Keratinocyte (primary cell): ENCODE data around the gene ZNF568.

Source experiments
- CTCF ChIP-seq, 3 experiments: IDR thresholded peaks in 1 of 3; conservative IDR thresholded peaks in 1 of 3; optimal IDR thresholded peaks in 1 of 3; 2 replicates in 2 of 3; 3 replicates in 1 of 3; pipeline versions ENCODE3 to v1.5.1; 2011; ENCODE audit warnings: low read length in 3 of 3, mild to moderate bottlenecking in 3 of 3, moderate library complexity in 2 of 3, control low read depth in 1 of 3, inconsistent platforms in 1 of 3; ENCODE audit not compliant: insufficient read depth in 2 of 3; ENCODE audit errors: extremely low read depth in 1 of 3
- EZH2 ChIP-seq: IDR thresholded peaks from one replicate; pipeline ENCODE4 v1.6.1; 2012; ENCODE audit warnings: inconsistent platforms, mild to moderate bottlenecking, low read length, moderate library complexity

- TF ChIP-seq CTCF (optimal IDR thresholded peaks at IDR 0.05 in 1 of 3, IDR thresholded peaks at IDR 0.05 in 1 of 3, conservative IDR thresholded peaks at IDR 0.05 in 1 of 3; ENCODE audit: extremely low read depth in 1 of 3, insufficient read depth in 2 of 3, low read length in 3 of 3), result peak; percentile 63 to 79 (median 78)
- TF ChIP-seq EZH2, result no peak
These were observed at the start of gene ZNF568, which contains the start of gene ZNF829 for GRCh38 chr19:36915992-36916830.
